HepG2 (cell line): ENCODE data around the gene SCAPER. TPM values are rescaled to one million over a fixed set of nuclear protein-coding genes. Genes with fewer than 3 reads are reported as not detected.

Experiments
- ATF1 ChIP-seq: IDR thresholded peaks from 2 replicates; pipeline ENCODE4 v1.6.1; 2016; ENCODE audit warnings: mild to moderate bottlenecking, control low read depth
- FOXC1 ChIP-seq: sonication (generic); formaldehyde crosslinking; IDR thresholded peaks from 2 replicates; pipeline ENCODE4 v1.8.0; 2022; ENCODE audit warnings: mild to moderate bottlenecking, missing genetic modification reagents, borderline replicate concordance
- MAF1 ChIP-seq: sonication (generic); formaldehyde crosslinking; IDR thresholded peaks from 2 replicates; pipeline ENCODE4 v1.5.0; 2020; ENCODE audit warnings: missing genetic modification reagents, borderline replicate concordance
- MIER2 ChIP-seq: IDR thresholded peaks from 2 replicates; pipeline ENCODE4 v1.6.1; 2016; ENCODE audit warnings: missing biosample characterization, missing genetic modification reagents
- PRPF4 ChIP-seq: fragments of 200-400 bp; formaldehyde crosslinking; IDR thresholded peaks from 2 replicates; pipeline ENCODE4 v1.6.1; 2016; ENCODE audit warnings: low read length, low read depth; ENCODE audit not compliant: poor library complexity, severe bottlenecking
- RBM22 ChIP-seq: fragments of 200-400 bp; formaldehyde crosslinking; optimal IDR thresholded peaks from 2 replicates; pipeline ENCODE3; 2017; ENCODE audit warnings: mild to moderate bottlenecking, low read length, moderate library complexity
- SMARCC2 ChIP-seq: fragments of 450-650 bp; IDR thresholded peaks from 2 replicates; pipeline ENCODE4 v1.6.1; 2017; ENCODE audit warnings: antibody characterized with exemption, mild to moderate bottlenecking
- ZNF224 ChIP-seq: sonication (generic); formaldehyde crosslinking; IDR thresholded peaks from 2 replicates; pipeline ENCODE4 v1.5.0; 2020; ENCODE audit warnings: mild to moderate bottlenecking, missing genetic modification reagents
- ZNF616 ChIP-seq: sonication (generic); formaldehyde crosslinking; IDR thresholded peaks from 2 replicates; pipeline ENCODE4 v1.5.0; 2020; ENCODE audit warnings: low read depth, mild to moderate bottlenecking, missing genetic modification reagents
- polyA plus RNA-seq, 8 experiments: library from polyadenylated mRNA; depleted of rRNA in 3 of 8; stranded (reverse) in 7 of 8; unstranded in 1 of 8; fragments of >200 nt; fragmentation: Illumina TruSeq in 4 of 8; extraction: Trizol in 4 of 8; gene quantifications; 2 replicates each; pipeline versions ENCODE4 v1.2.1 to v1.2.3, GENCODE V29; 2011 to 2016; ENCODE audit warnings: low read depth in 4 of 8, missing spikeins in 1 of 8, mixed read lengths in 1 of 8; ENCODE audit not compliant: insufficient read depth in 1 of 8
- total RNA-seq, 5 experiments: library from RNA; depleted of rRNA; stranded (reverse); fragments of >200 nt; fragmentation: Illumina TruSeq; extraction: Trizol; gene quantifications; 2 replicates each; pipeline ENCODE4 v1.2.3, GENCODE V29; 2016; ENCODE audit warnings: low read depth in 1 of 5
- TF ChIP-seq, protein P1 (sequence below): sonication (generic); formaldehyde crosslinking; IDR thresholded peaks from 2 replicates; pipeline ENCODE4 v1.9.0; 2022; ENCODE audit warnings: missing genetic modification reagents, mild to moderate bottlenecking, borderline replicate concordance
- TF ChIP-seq, protein P2 (sequence below), 2 experiments: fragments of 450-650 bp in 1 of 2; sonication (generic) in 1 of 2; formaldehyde crosslinking in 1 of 2; IDR thresholded peaks; 2 replicates each; pipeline versions ENCODE4 v1.6.1 to v1.8.0; 2016 to 2022; ENCODE audit warnings: antibody characterized with exemption in 1 of 2, mild to moderate bottlenecking in 1 of 2, missing genetic modification reagents in 1 of 2
- TF ChIP-seq, protein P3 (sequence below): sonication (generic); formaldehyde crosslinking; IDR thresholded peaks from 2 replicates; pipeline ENCODE4 v1.9.0; 2021; ENCODE audit warnings: missing genetic modification reagents, borderline replicate concordance
- TF ChIP-seq, protein P4 (sequence below): sonication (generic); formaldehyde crosslinking; IDR thresholded peaks from 2 replicates; pipeline ENCODE4 v1.4.0; 2020; ENCODE audit warnings: low read depth, mild to moderate bottlenecking, missing genetic modification reagents

SCAPER gene
- total and polyA plus RNA-seq, 2 of the 13 experiments (the other 11 are each of a cell fraction or from before 2014, with no cell fraction given) = 4.3 to 10.5 TPM

DNA sequence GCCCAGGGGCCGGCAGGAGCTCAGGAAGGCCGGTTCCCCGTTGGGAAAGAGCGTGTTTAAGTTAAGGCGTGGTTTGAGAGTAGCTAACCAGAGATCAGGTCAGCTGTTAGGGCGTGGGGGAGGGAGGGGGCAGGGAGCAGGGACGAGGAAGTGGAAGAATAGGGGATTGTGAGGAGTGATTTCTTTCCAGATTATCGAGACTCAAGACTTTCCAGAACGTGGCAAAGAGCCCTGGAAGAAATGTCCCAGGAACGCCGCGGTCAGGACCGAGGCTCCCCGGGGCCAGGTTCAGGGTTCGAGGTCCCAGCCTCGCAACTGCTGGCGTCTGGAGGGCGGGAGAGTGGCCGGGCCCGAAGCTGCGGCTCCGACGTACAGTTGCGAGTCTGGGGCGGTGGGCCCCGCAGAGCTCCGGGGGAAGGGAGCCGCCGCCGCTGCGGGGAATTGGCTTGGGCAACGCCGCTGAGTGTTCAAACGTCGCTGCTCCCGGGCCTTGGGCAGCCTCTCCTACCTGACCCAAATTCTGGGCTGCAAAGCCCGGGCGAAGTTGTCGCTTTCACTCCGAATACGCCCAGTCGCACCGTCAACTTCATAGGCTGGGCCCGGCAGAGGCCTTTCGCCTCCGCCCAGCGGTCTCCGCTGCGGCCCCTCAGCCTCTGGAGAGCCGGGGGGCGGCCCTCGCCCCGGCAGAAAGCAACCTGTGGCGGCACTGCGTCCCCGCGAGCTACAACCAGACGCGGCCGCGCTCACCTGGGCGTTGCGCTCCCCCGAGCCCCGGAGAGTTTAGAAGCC lies 559.1 kb downstream of the SCAPER start (continued):
- TF ChIP-seq, protein P1, sequence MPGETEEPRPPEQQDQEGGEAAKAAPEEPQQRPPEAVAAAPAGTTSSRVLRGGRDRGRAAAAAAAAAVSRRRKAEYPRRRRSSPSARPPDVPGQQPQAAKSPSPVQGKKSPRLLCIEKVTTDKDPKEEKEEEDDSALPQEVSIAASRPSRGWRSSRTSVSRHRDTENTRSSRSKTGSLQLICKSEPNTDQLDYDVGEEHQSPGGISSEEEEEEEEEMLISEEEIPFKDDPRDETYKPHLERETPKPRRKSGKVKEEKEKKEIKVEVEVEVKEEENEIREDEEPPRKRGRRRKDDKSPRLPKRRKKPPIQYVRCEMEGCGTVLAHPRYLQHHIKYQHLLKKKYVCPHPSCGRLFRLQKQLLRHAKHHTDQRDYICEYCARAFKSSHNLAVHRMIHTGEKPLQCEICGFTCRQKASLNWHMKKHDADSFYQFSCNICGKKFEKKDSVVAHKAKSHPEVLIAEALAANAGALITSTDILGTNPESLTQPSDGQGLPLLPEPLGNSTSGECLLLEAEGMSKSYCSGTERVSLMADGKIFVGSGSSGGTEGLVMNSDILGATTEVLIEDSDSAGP (CRISPR knock-in tag) = peak; percentile 73; the same call in 1 of the 2 replicates
- TF ChIP-seq, protein P2, sequence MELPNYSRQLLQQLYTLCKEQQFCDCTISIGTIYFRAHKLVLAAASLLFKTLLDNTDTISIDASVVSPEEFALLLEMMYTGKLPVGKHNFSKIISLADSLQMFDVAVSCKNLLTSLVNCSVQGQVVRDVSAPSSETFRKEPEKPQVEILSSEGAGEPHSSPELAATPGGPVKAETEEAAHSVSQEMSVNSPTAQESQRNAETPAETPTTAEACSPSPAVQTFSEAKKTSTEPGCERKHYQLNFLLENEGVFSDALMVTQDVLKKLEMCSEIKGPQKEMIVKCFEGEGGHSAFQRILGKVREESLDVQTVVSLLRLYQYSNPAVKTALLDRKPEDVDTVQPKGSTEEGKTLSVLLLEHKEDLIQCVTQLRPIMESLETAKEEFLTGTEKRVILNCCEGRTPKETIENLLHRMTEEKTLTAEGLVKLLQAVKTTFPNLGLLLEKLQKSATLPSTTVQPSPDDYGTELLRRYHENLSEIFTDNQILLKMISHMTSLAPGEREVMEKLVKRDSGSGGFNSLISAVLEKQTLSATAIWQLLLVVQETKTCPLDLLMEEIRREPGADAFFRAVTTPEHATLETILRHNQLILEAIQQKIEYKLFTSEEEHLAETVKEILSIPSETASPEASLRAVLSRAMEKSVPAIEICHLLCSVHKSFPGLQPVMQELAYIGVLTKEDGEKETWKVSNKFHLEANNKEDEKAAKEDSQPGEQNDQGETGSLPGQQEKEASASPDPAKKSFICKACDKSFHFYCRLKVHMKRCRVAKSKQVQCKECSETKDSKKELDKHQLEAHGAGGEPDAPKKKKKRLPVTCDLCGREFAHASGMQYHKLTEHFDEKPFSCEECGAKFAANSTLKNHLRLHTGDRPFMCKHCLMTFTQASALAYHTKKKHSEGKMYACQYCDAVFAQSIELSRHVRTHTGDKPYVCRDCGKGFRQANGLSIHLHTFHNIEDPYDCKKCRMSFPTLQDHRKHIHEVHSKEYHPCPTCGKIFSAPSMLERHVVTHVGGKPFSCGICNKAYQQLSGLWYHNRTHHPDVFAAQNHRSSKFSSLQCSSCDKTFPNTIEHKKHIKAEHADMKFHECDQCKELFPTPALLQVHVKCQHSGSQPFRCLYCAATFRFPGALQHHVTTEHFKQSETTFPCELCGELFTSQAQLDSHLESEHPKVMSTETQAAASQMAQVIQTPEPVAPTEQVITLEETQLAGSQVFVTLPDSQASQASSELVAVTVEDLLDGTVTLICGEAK (IDR thresholded peaks at IDR 0.05) = no peak
- TF ChIP-seq, protein P2 (CRISPR knock-in tag; IDR thresholded peaks at IDR 0.05) = no peak
- TF ChIP-seq, protein P3, sequence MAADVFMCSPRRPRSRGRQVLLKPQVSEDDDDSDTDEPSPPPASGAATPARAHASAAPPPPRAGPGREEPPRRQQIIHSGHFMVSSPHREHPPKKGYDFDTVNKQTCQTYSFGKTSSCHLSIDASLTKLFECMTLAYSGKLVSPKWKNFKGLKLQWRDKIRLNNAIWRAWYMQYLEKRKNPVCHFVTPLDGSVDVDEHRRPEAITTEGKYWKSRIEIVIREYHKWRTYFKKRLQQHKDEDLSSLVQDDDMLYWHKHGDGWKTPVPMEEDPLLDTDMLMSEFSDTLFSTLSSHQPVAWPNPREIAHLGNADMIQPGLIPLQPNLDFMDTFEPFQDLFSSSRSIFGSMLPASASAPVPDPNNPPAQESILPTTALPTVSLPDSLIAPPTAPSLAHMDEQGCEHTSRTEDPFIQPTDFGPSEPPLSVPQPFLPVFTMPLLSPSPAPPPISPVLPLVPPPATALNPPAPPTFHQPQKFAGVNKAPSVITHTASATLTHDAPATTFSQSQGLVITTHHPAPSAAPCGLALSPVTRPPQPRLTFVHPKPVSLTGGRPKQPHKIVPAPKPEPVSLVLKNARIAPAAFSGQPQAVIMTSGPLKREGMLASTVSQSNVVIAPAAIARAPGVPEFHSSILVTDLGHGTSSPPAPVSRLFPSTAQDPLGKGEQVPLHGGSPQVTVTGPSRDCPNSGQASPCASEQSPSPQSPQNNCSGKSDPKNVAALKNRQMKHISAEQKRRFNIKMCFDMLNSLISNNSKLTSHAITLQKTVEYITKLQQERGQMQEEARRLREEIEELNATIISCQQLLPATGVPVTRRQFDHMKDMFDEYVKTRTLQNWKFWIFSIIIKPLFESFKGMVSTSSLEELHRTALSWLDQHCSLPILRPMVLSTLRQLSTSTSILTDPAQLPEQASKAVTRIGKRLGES = no peak; the same call in 1 of the 2 replicates
- TF ChIP-seq ZNF224 = no peak
- no peak for TF ChIP-seq RBM22
- TF ChIP-seq MAF1 = no peak
- TF ChIP-seq, protein P4, sequence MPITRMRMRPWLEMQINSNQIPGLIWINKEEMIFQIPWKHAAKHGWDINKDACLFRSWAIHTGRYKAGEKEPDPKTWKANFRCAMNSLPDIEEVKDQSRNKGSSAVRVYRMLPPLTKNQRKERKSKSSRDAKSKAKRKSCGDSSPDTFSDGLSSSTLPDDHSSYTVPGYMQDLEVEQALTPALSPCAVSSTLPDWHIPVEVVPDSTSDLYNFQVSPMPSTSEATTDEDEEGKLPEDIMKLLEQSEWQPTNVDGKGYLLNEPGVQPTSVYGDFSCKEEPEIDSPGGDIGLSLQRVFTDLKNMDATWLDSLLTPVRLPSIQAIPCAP (CRISPR knock-in tag) = no peak
- TF ChIP-seq ZNF616 (CRISPR knock-in tag) = peak; percentile 54
- TF ChIP-seq ATF1 (CRISPR knock-in tag) = no peak
- TF ChIP-seq FOXC1 (CRISPR knock-in tag) = peak; percentile 74
- TF ChIP-seq PRPF4 = no peak
- TF ChIP-seq MIER2 (CRISPR knock-in tag) = no peak
- no peak for TF ChIP-seq SMARCC2
